ENCODE measurements around the gene UPP2. TPM values are rescaled to one million over a fixed set of nuclear protein-coding genes. Genes with fewer than 3 reads are reported as not detected.

The UPP2 gene
- total and polyA plus RNA-seq, 9 of the 15 experiments (the other 6 are each of a cell fraction or from before 2014, with no cell fraction given), result not detected

- no peak for TF ChIP-seq CLOCK (CRISPR knock-in tag; IDR thresholded peaks at IDR 0.05; ENCODE audit: borderline replicate concordance)
- TF ChIP-seq ZBTB49 (CRISPR knock-in tag; IDR thresholded peaks at IDR 0.05; ENCODE audit: borderline replicate concordance), result no peak
- no peak for TF ChIP-seq ETS2 (tag; IDR thresholded peaks at IDR 0.05; ENCODE audit: borderline replicate concordance, poor library complexity, severe bottlenecking)
- no peak for TF ChIP-seq ZNF592 (IDR thresholded peaks at IDR 0.05)
- no peak for TF ChIP-seq ZBTB43 (CRISPR knock-in tag; IDR thresholded peaks at IDR 0.05)
- no peak for TF ChIP-seq CHD1 (IDR thresholded peaks at IDR 0.05; ENCODE audit: low read length)
- TF ChIP-seq ETV6 (IDR thresholded peaks at IDR 0.05; ENCODE audit: borderline replicate concordance in 1 of 2, low read depth in 2 of 2, low read length in 1 of 2), result no peak
- TF ChIP-seq ETV6 (CRISPR knock-in tag; IDR thresholded peaks at IDR 0.05; ENCODE audit: borderline replicate concordance), result no peak
- no peak for TF ChIP-seq KDM5B (IDR thresholded peaks at IDR 0.05; ENCODE audit: insufficient replicate concordance, low read depth, low read length)
- TF ChIP-seq SIX5 (IDR thresholded peaks at IDR 0.05; ENCODE audit: borderline replicate concordance in 1 of 2, insufficient read depth in 1 of 2, low read depth in 1 of 2, low read length in 2 of 2), result no peak
- TF ChIP-seq STAT5A (IDR thresholded peaks at IDR 0.05; ENCODE audit: borderline replicate concordance, low read length), result no peak
- TF ChIP-seq ADNP (tag; IDR thresholded peaks at IDR 0.05), result no peak
- TF ChIP-seq CBX1 (IDR thresholded peaks at IDR 0.05; ENCODE audit: low read depth), result no peak
Observed at GRCh38 chr2:158094487-158095092, 7.1 kb upstream of the UPP2 start (continued).

Measured in K562 (cell line).